WTC11 (cell line): Measurements from ENCODE around the gene NOP9. TPM values are rescaled to one million over a fixed set of nuclear protein-coding genes. Genes with fewer than 3 reads are reported as not detected.

Experiments used
- ATAC-seq: fragments of 200-7000 bp; cut with Tn5 transposase; 2 replicates; pipeline ENCODE4 v1.10.0; 2021; ENCODE audit warnings: mild to moderate bottlenecking, moderate library complexity
- CTCF ChIA-PET: fragments of 300-600 bp; sonication (Branson Sonifier 250); formaldehyde crosslinking; loops from one replicate; lab custom pipeline; 2021; ENCODE audit warnings: antibody characterized with exemption; lab: Charles Lee
- POLR2A ChIA-PET: fragments of 350-600 bp; sonication (Branson Sonifier 250); formaldehyde crosslinking; loops from one replicate; lab custom pipeline; 2021; ENCODE audit warnings: antibody characterized with exemption; lab: Charles Lee
- DNase-seq: peaks from one replicate; pipeline ENCODE4 v3.0.0; 2021; ENCODE audit warnings: low spot score
- H3K27ac Mint-ChIP-seq: 2 replicates; pipeline ENCODE4 v1.8.0; 2021; ENCODE audit warnings: mixed read lengths
- H3K27me3 Mint-ChIP-seq: 2 replicates; pipeline ENCODE4 v1.8.0; 2021; ENCODE audit warnings: low read depth, mild to moderate bottlenecking, moderate library complexity, mixed read lengths
- H3K36me3 Mint-ChIP-seq: 2 replicates; pipeline ENCODE4 v1.8.0; 2021; ENCODE audit warnings: mixed read lengths
- H3K4me1 Mint-ChIP-seq: 2 replicates; pipeline ENCODE4 v1.8.0; 2022; ENCODE audit warnings: mixed read lengths
- H3K4me3 Mint-ChIP-seq: 2 replicates; pipeline ENCODE4 v1.8.0; 2021; ENCODE audit warnings: mild to moderate bottlenecking, moderate library complexity, mixed read lengths
- H3K9me3 Mint-ChIP-seq: 2 replicates; pipeline ENCODE4 v1.8.0; 2021; ENCODE audit warnings: mixed read lengths
- CREB1 ChIP-seq: sonication (generic); formaldehyde crosslinking; IDR thresholded peaks from 2 replicates; pipeline ENCODE4 v1.8.0; 2023; ENCODE audit warnings: mild to moderate bottlenecking, missing genetic modification reagents
- EMX1 ChIP-seq: fragments of 250-450 bp; sonication (Bioruptor Pico); IDR thresholded peaks from 2 replicates; pipeline ENCODE4 v1.8.0; 2021; ENCODE audit warnings: mild to moderate bottlenecking
- FOXP1 ChIP-seq: sonication (generic); formaldehyde crosslinking; IDR thresholded peaks from 2 replicates; pipeline ENCODE4 v1.8.0; 2022; ENCODE audit warnings: missing genetic modification reagents, mild to moderate bottlenecking, moderate library complexity, borderline replicate concordance
- GTF2I ChIP-seq: fragments of 250-450 bp; sonication (Bioruptor Pico); conservative IDR thresholded peaks from 2 replicates; pipeline ENCODE4 v1.4.0; 2021; ENCODE audit warnings: mild to moderate bottlenecking
- NFE2L1 ChIP-seq: sonication (generic); formaldehyde crosslinking; IDR thresholded peaks from 2 replicates; pipeline ENCODE4 v1.8.1; 2023; ENCODE audit warnings: missing genetic modification reagents
- NR3C1 ChIP-seq: sonication (generic); formaldehyde crosslinking; conservative IDR thresholded peaks from 2 replicates; pipeline ENCODE4 v1.8.1; 2023; ENCODE audit warnings: low read depth, mild to moderate bottlenecking, missing genetic modification reagents
- PRRX2 ChIP-seq: fragments of 250-450 bp; sonication (Bioruptor Pico); IDR thresholded peaks from 2 replicates; pipeline ENCODE4 v1.8.0; 2021; ENCODE audit warnings: mild to moderate bottlenecking
- RELA ChIP-seq: sonication (generic); formaldehyde crosslinking; IDR thresholded peaks from 2 replicates; pipeline ENCODE4 v1.8.1; 2022; ENCODE audit warnings: missing genetic modification reagents, mild to moderate bottlenecking, borderline replicate concordance
- SMAD3 ChIP-seq: sonication (generic); formaldehyde crosslinking; IDR thresholded peaks from 2 replicates; pipeline ENCODE4 v1.8.0; 2022; ENCODE audit warnings: missing genetic modification reagents, mild to moderate bottlenecking, borderline replicate concordance
- TEAD4 ChIP-seq: sonication (generic); formaldehyde crosslinking; IDR thresholded peaks from 2 replicates; pipeline ENCODE4 v1.8.0; 2022; ENCODE audit warnings: mild to moderate bottlenecking, missing genetic modification reagents
- ZNF138 ChIP-seq: sonication (generic); formaldehyde crosslinking; conservative IDR thresholded peaks from 2 replicates; pipeline ENCODE4 v1.8.1; 2022; ENCODE audit warnings: mild to moderate bottlenecking, moderate library complexity, missing genetic modification reagents
- ZNF396 ChIP-seq: fragments of 250-450 bp; sonication (Bioruptor Pico); IDR thresholded peaks from 2 replicates; pipeline ENCODE4 v1.8.0; 2021; ENCODE audit warnings: mild to moderate bottlenecking, moderate library complexity, borderline replicate concordance
- total RNA-seq: library from RNA; stranded (reverse); gene quantifications from 3 replicates; pipeline ENCODE4 v1.2.3, GENCODE V29; 2021
- TF ChIP-seq, protein P1 (sequence below): fragments of 250-450 bp; sonication (Bioruptor Pico); conservative IDR thresholded peaks from 2 replicates; pipeline ENCODE4 v1.9.0; 2021; ENCODE audit warnings: mild to moderate bottlenecking
- TF ChIP-seq, protein P2 (sequence below): fragments of 250-450 bp; sonication (Bioruptor Pico); IDR thresholded peaks from 2 replicates; pipeline ENCODE4 v1.9.0; 2021; ENCODE audit warnings: mild to moderate bottlenecking, borderline replicate concordance
- TF ChIP-seq, protein P3 (sequence below): sonication (generic); formaldehyde crosslinking; IDR thresholded peaks from 2 replicates; pipeline ENCODE4 v1.8.1; 2022; ENCODE audit warnings: mild to moderate bottlenecking, missing genetic modification reagents, moderate library complexity, borderline replicate concordance
- TF ChIP-seq, protein P4 (sequence below): sonication (generic); formaldehyde crosslinking; IDR thresholded peaks from 2 replicates; pipeline ENCODE4 v1.8.1; 2023; ENCODE audit warnings: mild to moderate bottlenecking, missing genetic modification reagents
- TF ChIP-seq, protein P5 (sequence below): sonication (generic); formaldehyde crosslinking; IDR thresholded peaks from 2 replicates; pipeline ENCODE4 v1.8.0; 2022; ENCODE audit warnings: missing genetic modification reagents
- TF ChIP-seq, protein P6 (sequence below): sonication (generic); formaldehyde crosslinking; IDR thresholded peaks from 2 replicates; pipeline ENCODE4 v1.8.0; 2022; ENCODE audit warnings: mild to moderate bottlenecking, missing genetic modification reagents
- TF ChIP-seq, protein P7 (sequence below): fragments of 250-450 bp; sonication (Bioruptor Pico); IDR thresholded peaks from 2 replicates; pipeline ENCODE4 v1.9.0; 2021; ENCODE audit warnings: mild to moderate bottlenecking

Gene NOP9
- total RNA-seq, 1 experiment from 2014 or later = 44.4 TPM

DNA sequence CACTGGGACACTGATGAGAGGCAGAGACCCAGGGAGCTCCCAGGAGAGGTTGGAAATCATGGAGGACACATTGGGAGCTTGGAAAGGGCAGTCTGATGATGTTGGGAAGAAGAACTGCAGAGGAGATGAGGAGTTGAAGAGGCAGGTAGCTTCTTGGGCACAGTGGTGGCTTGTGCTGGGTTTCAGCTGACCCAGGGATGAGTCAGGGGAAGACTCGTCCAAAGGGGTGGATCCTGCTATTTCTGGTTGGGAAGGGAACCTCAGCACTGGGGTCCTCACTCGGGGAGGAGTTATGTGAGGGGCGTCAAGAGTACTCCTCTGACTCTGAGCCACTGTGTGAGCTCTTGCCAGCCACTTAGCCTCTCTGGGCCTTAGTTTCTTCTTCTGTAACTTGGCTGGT, 23.7 kb downstream of the NOP9 start:
- Mint-ChIP-seq H3K27ac (no peak overlapping the region), H3K4me3 (no peak overlapping the region), H3K9me3 (no peaks in the 10 kb centered on the region), H3K4me1 (no peaks in the 10 kb centered on the region; the same call in 1 of the 2 replicates), H3K27me3 (peaks cover 73% of the 10 kb centered on the region), H3K36me3 (no peaks in the 10 kb centered on the region)
- POLR2A ChIA-PET = no interaction called here
- no peak for TF ChIP-seq EMX1
- TF ChIP-seq, protein P1, sequence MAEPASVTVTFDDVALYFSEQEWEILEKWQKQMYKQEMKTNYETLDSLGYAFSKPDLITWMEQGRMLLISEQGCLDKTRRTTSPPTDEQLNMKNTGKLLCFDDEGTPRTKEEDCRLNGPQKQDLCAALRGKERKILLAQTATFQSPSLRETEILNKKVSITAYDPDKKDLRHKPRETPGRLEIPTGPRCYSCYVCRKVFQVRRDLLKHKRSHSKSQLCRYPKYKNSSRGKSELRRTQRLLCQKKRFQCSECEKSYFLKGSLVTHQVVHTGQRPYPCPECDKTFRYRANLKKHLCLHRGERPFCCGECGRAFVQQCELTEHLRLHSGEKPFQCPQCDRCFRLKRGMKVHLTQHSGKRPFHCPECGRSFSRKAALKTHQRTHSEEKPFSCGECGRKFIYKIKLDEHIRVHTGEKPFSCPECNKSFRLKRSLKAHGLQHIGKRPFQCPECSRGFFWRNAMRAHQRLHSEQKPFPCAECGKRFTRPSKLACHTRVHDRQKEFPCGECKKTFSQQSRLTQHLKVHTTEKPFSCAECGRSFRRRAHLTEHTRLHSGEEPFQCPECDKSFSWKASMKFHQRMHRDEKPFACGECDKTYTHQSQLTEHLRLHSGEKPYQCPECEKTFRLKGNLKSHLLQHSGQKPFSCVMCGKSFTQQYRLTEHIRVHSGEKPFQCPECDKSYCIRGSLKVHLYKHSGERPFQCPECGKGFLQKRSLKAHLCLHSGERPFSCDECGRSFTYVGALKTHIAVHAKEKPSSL (CRISPR knock-in tag) = no peak
- no peak for TF ChIP-seq FOXP1 (CRISPR knock-in tag)
- TF ChIP-seq, protein P2, sequence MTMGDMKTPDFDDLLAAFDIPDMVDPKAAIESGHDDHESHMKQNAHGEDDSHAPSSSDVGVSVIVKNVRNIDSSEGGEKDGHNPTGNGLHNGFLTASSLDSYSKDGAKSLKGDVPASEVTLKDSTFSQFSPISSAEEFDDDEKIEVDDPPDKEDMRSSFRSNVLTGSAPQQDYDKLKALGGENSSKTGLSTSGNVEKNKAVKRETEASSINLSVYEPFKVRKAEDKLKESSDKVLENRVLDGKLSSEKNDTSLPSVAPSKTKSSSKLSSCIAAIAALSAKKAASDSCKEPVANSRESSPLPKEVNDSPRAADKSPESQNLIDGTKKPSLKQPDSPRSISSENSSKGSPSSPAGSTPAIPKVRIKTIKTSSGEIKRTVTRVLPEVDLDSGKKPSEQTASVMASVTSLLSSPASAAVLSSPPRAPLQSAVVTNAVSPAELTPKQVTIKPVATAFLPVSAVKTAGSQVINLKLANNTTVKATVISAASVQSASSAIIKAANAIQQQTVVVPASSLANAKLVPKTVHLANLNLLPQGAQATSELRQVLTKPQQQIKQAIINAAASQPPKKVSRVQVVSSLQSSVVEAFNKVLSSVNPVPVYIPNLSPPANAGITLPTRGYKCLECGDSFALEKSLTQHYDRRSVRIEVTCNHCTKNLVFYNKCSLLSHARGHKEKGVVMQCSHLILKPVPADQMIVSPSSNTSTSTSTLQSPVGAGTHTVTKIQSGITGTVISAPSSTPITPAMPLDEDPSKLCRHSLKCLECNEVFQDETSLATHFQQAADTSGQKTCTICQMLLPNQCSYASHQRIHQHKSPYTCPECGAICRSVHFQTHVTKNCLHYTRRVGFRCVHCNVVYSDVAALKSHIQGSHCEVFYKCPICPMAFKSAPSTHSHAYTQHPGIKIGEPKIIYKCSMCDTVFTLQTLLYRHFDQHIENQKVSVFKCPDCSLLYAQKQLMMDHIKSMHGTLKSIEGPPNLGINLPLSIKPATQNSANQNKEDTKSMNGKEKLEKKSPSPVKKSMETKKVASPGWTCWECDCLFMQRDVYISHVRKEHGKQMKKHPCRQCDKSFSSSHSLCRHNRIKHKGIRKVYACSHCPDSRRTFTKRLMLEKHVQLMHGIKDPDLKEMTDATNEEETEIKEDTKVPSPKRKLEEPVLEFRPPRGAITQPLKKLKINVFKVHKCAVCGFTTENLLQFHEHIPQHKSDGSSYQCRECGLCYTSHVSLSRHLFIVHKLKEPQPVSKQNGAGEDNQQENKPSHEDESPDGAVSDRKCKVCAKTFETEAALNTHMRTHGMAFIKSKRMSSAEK = no peak
- no peak for TF ChIP-seq NR3C1 (CRISPR knock-in tag)
- TF ChIP-seq, protein P3, sequence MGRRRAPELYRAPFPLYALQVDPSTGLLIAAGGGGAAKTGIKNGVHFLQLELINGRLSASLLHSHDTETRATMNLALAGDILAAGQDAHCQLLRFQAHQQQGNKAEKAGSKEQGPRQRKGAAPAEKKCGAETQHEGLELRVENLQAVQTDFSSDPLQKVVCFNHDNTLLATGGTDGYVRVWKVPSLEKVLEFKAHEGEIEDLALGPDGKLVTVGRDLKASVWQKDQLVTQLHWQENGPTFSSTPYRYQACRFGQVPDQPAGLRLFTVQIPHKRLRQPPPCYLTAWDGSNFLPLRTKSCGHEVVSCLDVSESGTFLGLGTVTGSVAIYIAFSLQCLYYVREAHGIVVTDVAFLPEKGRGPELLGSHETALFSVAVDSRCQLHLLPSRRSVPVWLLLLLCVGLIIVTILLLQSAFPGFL (CRISPR knock-in tag) = no peak
- TF ChIP-seq ZNF396 = no peak
- no peak for TF ChIP-seq TEAD4 (CRISPR knock-in tag)
- no peak for TF ChIP-seq ZNF138
- TF ChIP-seq NFE2L1 (CRISPR knock-in tag) = no peak
- TF ChIP-seq, protein P4, sequence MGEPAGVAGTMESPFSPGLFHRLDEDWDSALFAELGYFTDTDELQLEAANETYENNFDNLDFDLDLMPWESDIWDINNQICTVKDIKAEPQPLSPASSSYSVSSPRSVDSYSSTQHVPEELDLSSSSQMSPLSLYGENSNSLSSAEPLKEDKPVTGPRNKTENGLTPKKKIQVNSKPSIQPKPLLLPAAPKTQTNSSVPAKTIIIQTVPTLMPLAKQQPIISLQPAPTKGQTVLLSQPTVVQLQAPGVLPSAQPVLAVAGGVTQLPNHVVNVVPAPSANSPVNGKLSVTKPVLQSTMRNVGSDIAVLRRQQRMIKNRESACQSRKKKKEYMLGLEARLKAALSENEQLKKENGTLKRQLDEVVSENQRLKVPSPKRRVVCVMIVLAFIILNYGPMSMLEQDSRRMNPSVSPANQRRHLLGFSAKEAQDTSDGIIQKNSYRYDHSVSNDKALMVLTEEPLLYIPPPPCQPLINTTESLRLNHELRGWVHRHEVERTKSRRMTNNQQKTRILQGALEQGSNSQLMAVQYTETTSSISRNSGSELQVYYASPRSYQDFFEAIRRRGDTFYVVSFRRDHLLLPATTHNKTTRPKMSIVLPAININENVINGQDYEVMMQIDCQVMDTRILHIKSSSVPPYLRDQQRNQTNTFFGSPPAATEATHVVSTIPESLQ (CRISPR knock-in tag) = no peak
- no peak for TF ChIP-seq CREB1
- no peak for TF ChIP-seq SMAD3 (CRISPR knock-in tag)
- TF ChIP-seq GTF2I (CRISPR knock-in tag) = no peak
- TF ChIP-seq PRRX2 (CRISPR knock-in tag) = no peak
- TF ChIP-seq, protein P5, sequence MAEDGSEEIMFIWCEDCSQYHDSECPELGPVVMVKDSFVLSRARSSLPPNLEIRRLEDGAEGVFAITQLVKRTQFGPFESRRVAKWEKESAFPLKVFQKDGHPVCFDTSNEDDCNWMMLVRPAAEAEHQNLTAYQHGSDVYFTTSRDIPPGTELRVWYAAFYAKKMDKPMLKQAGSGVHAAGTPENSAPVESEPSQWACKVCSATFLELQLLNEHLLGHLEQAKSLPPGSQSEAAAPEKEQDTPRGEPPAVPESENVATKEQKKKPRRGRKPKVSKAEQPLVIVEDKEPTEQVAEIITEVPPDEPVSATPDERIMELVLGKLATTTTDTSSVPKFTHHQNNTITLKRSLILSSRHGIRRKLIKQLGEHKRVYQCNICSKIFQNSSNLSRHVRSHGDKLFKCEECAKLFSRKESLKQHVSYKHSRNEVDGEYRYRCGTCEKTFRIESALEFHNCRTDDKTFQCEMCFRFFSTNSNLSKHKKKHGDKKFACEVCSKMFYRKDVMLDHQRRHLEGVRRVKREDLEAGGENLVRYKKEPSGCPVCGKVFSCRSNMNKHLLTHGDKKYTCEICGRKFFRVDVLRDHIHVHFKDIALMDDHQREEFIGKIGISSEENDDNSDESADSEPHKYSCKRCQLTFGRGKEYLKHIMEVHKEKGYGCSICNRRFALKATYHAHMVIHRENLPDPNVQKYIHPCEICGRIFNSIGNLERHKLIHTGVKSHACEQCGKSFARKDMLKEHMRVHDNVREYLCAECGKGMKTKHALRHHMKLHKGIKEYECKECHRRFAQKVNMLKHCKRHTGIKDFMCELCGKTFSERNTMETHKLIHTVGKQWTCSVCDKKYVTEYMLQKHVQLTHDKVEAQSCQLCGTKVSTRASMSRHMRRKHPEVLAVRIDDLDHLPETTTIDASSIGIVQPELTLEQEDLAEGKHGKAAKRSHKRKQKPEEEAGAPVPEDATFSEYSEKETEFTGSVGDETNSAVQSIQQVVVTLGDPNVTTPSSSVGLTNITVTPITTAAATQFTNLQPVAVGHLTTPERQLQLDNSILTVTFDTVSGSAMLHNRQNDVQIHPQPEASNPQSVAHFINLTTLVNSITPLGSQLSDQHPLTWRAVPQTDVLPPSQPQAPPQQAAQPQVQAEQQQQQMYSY (CRISPR knock-in tag) = no peak
- TF ChIP-seq, protein P6, sequence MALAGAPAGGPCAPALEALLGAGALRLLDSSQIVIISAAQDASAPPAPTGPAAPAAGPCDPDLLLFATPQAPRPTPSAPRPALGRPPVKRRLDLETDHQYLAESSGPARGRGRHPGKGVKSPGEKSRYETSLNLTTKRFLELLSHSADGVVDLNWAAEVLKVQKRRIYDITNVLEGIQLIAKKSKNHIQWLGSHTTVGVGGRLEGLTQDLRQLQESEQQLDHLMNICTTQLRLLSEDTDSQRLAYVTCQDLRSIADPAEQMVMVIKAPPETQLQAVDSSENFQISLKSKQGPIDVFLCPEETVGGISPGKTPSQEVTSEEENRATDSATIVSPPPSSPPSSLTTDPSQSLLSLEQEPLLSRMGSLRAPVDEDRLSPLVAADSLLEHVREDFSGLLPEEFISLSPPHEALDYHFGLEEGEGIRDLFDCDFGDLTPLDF (CRISPR knock-in tag) = no peak
- TF ChIP-seq RELA (CRISPR knock-in tag) = no peak
- TF ChIP-seq, protein P7, sequence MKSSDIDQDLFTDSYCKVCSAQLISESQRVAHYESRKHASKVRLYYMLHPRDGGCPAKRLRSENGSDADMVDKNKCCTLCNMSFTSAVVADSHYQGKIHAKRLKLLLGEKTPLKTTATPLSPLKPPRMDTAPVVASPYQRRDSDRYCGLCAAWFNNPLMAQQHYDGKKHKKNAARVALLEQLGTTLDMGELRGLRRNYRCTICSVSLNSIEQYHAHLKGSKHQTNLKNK (CRISPR knock-in tag) = no peak
- CTCF ChIA-PET = interaction anchor here (0.9 to 3.9 kb wide), 5 partner anchors 10 to 114 kb away, joined by 3 to 22 read pairs (median 18); partner anchors contain the start of gene CIDEB
- DNase-seq (no peak), ATAC-seq (no peak)
